ENCODE results near the gene C9orf78. TPM values are rescaled to one million over a fixed set of nuclear protein-coding genes. Genes with fewer than 3 reads are reported as not detected.

C9orf78 gene
- total and polyA plus RNA-seq, 2 of the 8 experiments (the other 6 are each of a cell fraction or from before 2014, with no cell fraction given): 17.4 to 40.6 TPM

DNA sequence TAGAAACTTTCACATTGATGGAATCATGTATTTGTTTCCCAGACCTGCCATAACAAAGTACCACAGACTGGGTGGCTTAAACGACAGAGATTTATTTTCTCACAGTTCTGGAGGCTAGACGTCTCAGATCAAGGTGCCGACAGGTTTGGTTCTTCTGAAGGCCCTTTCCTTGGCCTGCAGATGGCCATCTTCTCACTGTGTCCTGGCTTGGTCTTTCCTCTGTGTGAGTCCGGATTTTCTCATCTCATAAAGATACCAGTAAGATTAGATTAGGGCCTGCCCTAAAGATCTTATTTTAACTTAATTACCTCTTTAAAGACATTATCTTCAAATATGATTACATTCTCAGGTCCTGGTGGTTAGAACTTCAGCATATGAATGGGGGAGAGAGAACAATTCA is 6.0 kb upstream of the C9orf78 start:
- Histone ChIP-seq H4K20me1 (replicated peaks in 1 of 2; ENCODE audit: control insufficient read depth in 1 of 2, insufficient read depth in 2 of 2, low read length in 2 of 2) (peaks cover 0 to 3% of the 10 kb centered on the region in 2 experiments), H3K79me1 (ENCODE audit: low read depth, low read length) (peaks cover 4% of the 10 kb centered on the region; the same call in 1 of the 2 replicates), H3K4me2 (ENCODE audit: insufficient read depth in 1 of 2, low read depth in 2 of 2, low read length in 2 of 2) (no peak overlapping the region), H3K4me3 (ENCODE audit: extremely low read depth in 1 of 4, insufficient read depth in 2 of 4, low read depth in 3 of 4, low read length in 4 of 4) (no peak overlapping the region), H3K36me3 (ENCODE audit: control insufficient read depth in 2 of 4, insufficient read depth in 4 of 4, low read length in 3 of 4) (no peaks in the 10 kb centered on the region), H3K23ac (ENCODE audit: insufficient read length) (no peak overlapping the region), H2BK15ac (ENCODE audit: low read length) (no peak overlapping the region), H4K91ac (replicated peaks; ENCODE audit: insufficient read length, low read length) (no peak overlapping the region), H3K9ac (replicated peaks in 1 of 4; ENCODE audit: extremely low read depth in 1 of 4, low read depth in 3 of 4, low read length in 3 of 4) (no peak overlapping the region), H3K27ac (ENCODE audit: low read depth, low read length) (no peak overlapping the region), H2BK5ac (ENCODE audit: low read depth, low read length) (no peak overlapping the region), H2BK20ac (ENCODE audit: low read length) (no peak overlapping the region), H3K79me2 (ENCODE audit: control insufficient read depth in 1 of 2, insufficient read depth in 2 of 2, low read length in 2 of 2) (peaks cover 0 to 3% of the 10 kb centered on the region in 2 experiments; a peak in 1 of 4 replicates), H3K4ac (replicated peaks; ENCODE audit: insufficient read length, low read depth, low read length) (no peak overlapping the region), H3K27me3 (replicated peaks in 1 of 4; ENCODE audit: control insufficient read depth in 3 of 4, extremely low read depth in 1 of 4, insufficient read depth in 3 of 4, low read length in 3 of 4) (no peaks in the 10 kb centered on the region), H2BK120ac (replicated peaks; ENCODE audit: low read depth, low read length) (no peak overlapping the region), H3K56ac (replicated peaks; ENCODE audit: insufficient read length, low read depth, low read length) (no peak overlapping the region), H4K8ac (ENCODE audit: extremely low read depth, insufficient read depth, low read length) (no peak overlapping the region), H2AK5ac (ENCODE audit: low read depth, low read length) (no peak overlapping the region), H3K18ac (ENCODE audit: extremely low read depth, low read length) (no peak overlapping the region), H2BK12ac (ENCODE audit: low read depth, low read length) (no peak overlapping the region), H3K9me3 (ENCODE audit: insufficient read depth in 2 of 2, low read depth in 1 of 2, low read length in 1 of 2) (no peaks in the 10 kb centered on the region), H3K23me2 (ENCODE audit: low read depth, low read length) (no peaks in the 10 kb centered on the region), H3K14ac (ENCODE audit: insufficient read length) (no peak overlapping the region), H3K4me1 (replicated peaks in 1 of 4; ENCODE audit: control insufficient read depth in 3 of 4, insufficient read depth in 4 of 4, low read length in 3 of 4) (peaks cover 5 to 18% (median 10%) of the 10 kb centered on the region in 4 experiments; a peak in 6 of 7 replicates), H2AFZ (ENCODE audit: low read length) (no peak overlapping the region), H4K5ac (ENCODE audit: insufficient read length, low read depth, low read length) (no peak overlapping the region)
- CTCF ChIA-PET (ENCODE audit: partially characterized antibody): interaction anchor here (0.5 to 1.5 kb wide), 2 partner anchors 8 to 272 kb away, joined by 3 read pairs; no protein-coding TSS in a partner anchor
- no peak for DNase-seq (ENCODE audit: low read depth in 1 of 2, low spot score in 2 of 2)
- no peak for FAIRE-seq
- WGBS, 2 experiments (ENCODE audit: extremely low coverage in 1 of 2, insufficient coverage in 1 of 2, insufficient read length in 1 of 2, insufficient replicate concordance in 2 of 2, low coverage in 1 of 2, low lambda C conversion rate in 2 of 2, missing lambda C conversion rate in 1 of 2): 87% methylated on average over 4 of the region's 4 CpGs; no CpG with 5 or more reads in 1 of the 2 experiments
- POLR2A ChIA-PET (ENCODE audit: partially characterized antibody): interaction anchor here (0.7 kb wide), 1 partner anchor 37 kb away, joined by 3 read pairs; no protein-coding TSS in a partner anchor
- TF ChIP-seq CBX5 (IDR thresholded peaks at IDR 0.05; ENCODE audit: low read depth, low read length) (no peak), SRF (IDR thresholded peaks at IDR 0.05; ENCODE audit: low read depth, low read length) (no peak), SP4 (IDR thresholded peaks at IDR 0.05; ENCODE audit: low read length) (no peak), POLR2AphosphoS5 (IDR thresholded peaks at IDR 0.05; ENCODE audit: low read depth, low read length) (no peak), ASH2L (IDR thresholded peaks at IDR 0.05; ENCODE audit: low read length) (no peak), CHD2 (IDR thresholded peaks at IDR 0.05; ENCODE audit: low read length) (no peak), SIRT6 (IDR thresholded peaks at IDR 0.05; ENCODE audit: low read length) (no peak), GABPA (IDR thresholded peaks at IDR 0.05; ENCODE audit: borderline replicate concordance, insufficient read depth, low read length) (no peak), RNF2 (IDR thresholded peaks at IDR 0.05; ENCODE audit: borderline replicate concordance, low read depth, low read length, missing control alignments, poor library complexity, severe bottlenecking) (no peak), JUN (IDR thresholded peaks at IDR 0.05; ENCODE audit: low read depth, low read length) (no peak), GTF2F1 (IDR thresholded peaks at IDR 0.05; ENCODE audit: borderline replicate concordance, low read depth, low read length) (no peak), SP2 (IDR thresholded peaks at IDR 0.05; ENCODE audit: low read length) (no peak), SP1 (IDR thresholded peaks at IDR 0.05; ENCODE audit: low read depth, low read length) (no peak), CBX8 (IDR thresholded peaks at IDR 0.05; ENCODE audit: borderline replicate concordance, low read depth, low read length) (no peak)
- TF ChIP-seq, protein P1, sequence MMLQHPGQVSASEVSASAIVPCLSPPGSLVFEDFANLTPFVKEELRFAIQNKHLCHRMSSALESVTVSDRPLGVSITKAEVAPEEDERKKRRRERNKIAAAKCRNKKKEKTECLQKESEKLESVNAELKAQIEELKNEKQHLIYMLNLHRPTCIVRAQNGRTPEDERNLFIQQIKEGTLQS (IDR thresholded peaks at IDR 0.05; ENCODE audit: insufficient read depth, low read depth, low read length): no peak
